SK-N-SH (cell line): Measurements from ENCODE around the gene NKX6-2. TPM values are rescaled to one million over a fixed set of nuclear protein-coding genes. Genes with fewer than 3 reads are reported as not detected.

ENCODE experiments used
- CTCF ChIA-PET: fragments of 300-600, 350-600 bp; formaldehyde crosslinking; extraction: SDS; loops from one replicate; lab custom pipeline; 2021; lab: Yijun Ruan, JAX
- POLR2A ChIA-PET: fragments of 350-600 bp; sonication (Branson Sonifier 250); formaldehyde crosslinking; extraction: SDS; loops from one replicate; lab custom pipeline; 2020; ENCODE audit warnings: antibody characterized with exemption, inconsistent platforms; lab: Yijun Ruan, JAX
- DNase-seq: peaks from one replicate; pipeline ENCODE4 v3.0.0; 2012
- H2AFZ ChIP-seq: fragments of 200-600 bp; sonication (generic); 2 replicates; pipeline ENCODE4 v1.8.1; 2016; ENCODE audit warnings: antibody characterized with exemption, mild to moderate bottlenecking, low read depth
- H3F3A ChIP-seq: fragments of 200-600 bp; sonication (generic); replicated peaks from 2 replicates; pipeline ENCODE3; 2016; ENCODE audit warnings: antibody characterized with exemption, mild to moderate bottlenecking; ENCODE audit not compliant: insufficient read depth
- H3K27ac ChIP-seq, 2 experiments: fragments of 200-500 bp in 1 of 2; fragments of 200-600 bp in 1 of 2; sonication (Bioruptor generic) in 1 of 2; sonication (generic), shearing (Covaris generic) in 1 of 2; 2 replicates each; pipeline versions ENCODE4 v1.5.1 to v1.6.1; 2014 to 2016; ENCODE audit warnings: low read depth in 2 of 2, inconsistent platforms in 1 of 2, low read length in 1 of 2, mild to moderate bottlenecking in 1 of 2, mixed read lengths in 1 of 2
- H3K27me3 ChIP-seq: fragments of 200-600 bp; sonication (generic), shearing (Covaris generic); 2 replicates; pipeline ENCODE4 v1.6.1; 2016; ENCODE audit warnings: mixed run types; ENCODE audit not compliant: insufficient read depth
- H3K36me3 ChIP-seq, 2 experiments: fragments of 200-500 bp in 1 of 2; fragments of 200-600 bp in 1 of 2; sonication (Bioruptor generic) in 1 of 2; sonication (generic) in 1 of 2; replicated peaks in 1 of 2; 2 replicates each; pipeline versions ENCODE3 to v1.5.1; 2014 to 2016; ENCODE audit warnings: low read length in 1 of 2, mild to moderate bottlenecking in 1 of 2; ENCODE audit not compliant: insufficient read depth in 2 of 2, control insufficient read depth in 1 of 2
- H3K4me1 ChIP-seq, 2 experiments: fragments of 200-500 bp in 1 of 2; fragments of 200-600 bp in 1 of 2; sonication (Bioruptor generic) in 1 of 2; sonication (generic), shearing (Covaris generic) in 1 of 2; 2 replicates each; pipeline versions ENCODE4 v1.5.1 to v1.6.1; 2014 to 2016; ENCODE audit warnings: low read depth in 1 of 2, low read length in 1 of 2, mixed run types in 1 of 2; ENCODE audit not compliant: insufficient read depth in 2 of 2, control insufficient read depth in 1 of 2
- H3K4me2 ChIP-seq: fragments of 200-600 bp; sonication (generic), shearing (Covaris generic); 2 replicates; pipeline ENCODE4 v1.6.1; 2017; ENCODE audit warnings: mixed run types
- H3K4me3 ChIP-seq, 2 experiments: fragments of 200-500 bp in 1 of 2; fragments of 200-600 bp in 1 of 2; sonication (Bioruptor generic) in 1 of 2; sonication (generic), shearing (Covaris generic) in 1 of 2; 2 replicates each; pipeline versions ENCODE4 v1.5.1 to v1.8.1; 2014 to 2016; ENCODE audit warnings: low read depth in 2 of 2, inconsistent platforms in 1 of 2, low read length in 1 of 2, mild to moderate bottlenecking in 1 of 2, mixed read lengths in 1 of 2, moderate library complexity in 1 of 2
- H3K79me2 ChIP-seq: fragments of 200-600 bp; sonication (generic); 2 replicates; pipeline ENCODE4 v1.8.1; 2017; ENCODE audit warnings: mild to moderate bottlenecking; ENCODE audit not compliant: insufficient read depth
- H3K9ac ChIP-seq: fragments of 200-600 bp; sonication (generic); 2 replicates; pipeline ENCODE4 v1.6.1; 2017; ENCODE audit warnings: mixed run types
- H3K9me2 ChIP-seq: fragments of 200-600 bp; sonication (generic); 2 replicates; pipeline ENCODE4 v1.6.1; 2017; ENCODE audit warnings: mixed run types
- H3K9me3 ChIP-seq: fragments of 200-600 bp; sonication (generic); 2 replicates; pipeline ENCODE4 v1.6.1; 2017; ENCODE audit warnings: mixed run types, mild to moderate bottlenecking, moderate library complexity
- H4K20me1 ChIP-seq: fragments of 200-600 bp; sonication (generic); 2 replicates; pipeline ENCODE4 v1.6.1; 2017; ENCODE audit warnings: mild to moderate bottlenecking, mixed run types; ENCODE audit not compliant: insufficient read depth
- CTCF ChIP-seq: fragments of 200-600 bp; sonication (generic); IDR thresholded peaks from 2 replicates; pipeline ENCODE4 v1.6.1; 2017; ENCODE audit warnings: antibody characterized with exemption, mild to moderate bottlenecking, moderate library complexity
- EP300 ChIP-seq, 2 experiments: IDR thresholded peaks; 2 replicates each; pipeline versions ENCODE4 v1.4.0 to v1.6.1; 2012; ENCODE audit warnings: borderline replicate concordance in 1 of 2, low read depth in 1 of 2, low read length in 1 of 2
- EZH2phosphoT487 ChIP-seq: fragments of 200-600 bp; sonication (generic); IDR thresholded peaks from 2 replicates; pipeline ENCODE4 v1.6.1; 2017; ENCODE audit warnings: low read depth, mixed run types, mild to moderate bottlenecking, antibody characterized with exemption, moderate library complexity, borderline replicate concordance
- FOXM1 ChIP-seq: IDR thresholded peaks from 2 replicates; pipeline ENCODE4 v1.4.0; 2012; ENCODE audit warnings: low read depth, mild to moderate bottlenecking
- IRF3 ChIP-seq: fragments of 150-350 bp; IDR thresholded peaks from 2 replicates; pipeline ENCODE4 v1.6.1; 2016; ENCODE audit warnings: mild to moderate bottlenecking, low read depth, low read length
- MEF2A ChIP-seq: IDR thresholded peaks from 2 replicates; pipeline ENCODE4 v1.4.0; 2012; ENCODE audit warnings: low read depth, borderline replicate concordance
- MXI1 ChIP-seq: IDR thresholded peaks from 2 replicates; pipeline ENCODE4 v1.6.1; 2012; ENCODE audit warnings: mild to moderate bottlenecking, low read depth, low read length, improper control_type of control experiment
- POLR2AphosphoS5 ChIP-seq: IDR thresholded peaks from 2 replicates; pipeline ENCODE4 v1.6.1; 2012; ENCODE audit warnings: low read depth, low read length
- REST ChIP-seq: IDR thresholded peaks from 2 replicates; pipeline ENCODE4 v1.6.1; 2012; ENCODE audit warnings: mild to moderate bottlenecking, low read depth, low read length, moderate library complexity
- RFX5 ChIP-seq: IDR thresholded peaks from 2 replicates; pipeline ENCODE4 v1.6.1; 2012; ENCODE audit warnings: mild to moderate bottlenecking, improper control_type of control experiment, low read length
- TCF12 ChIP-seq: IDR thresholded peaks from 2 replicates; pipeline ENCODE4 v1.4.0; 2012
- USF1 ChIP-seq: IDR thresholded peaks from 2 replicates; pipeline ENCODE4 v1.4.0; 2012; ENCODE audit warnings: low read depth, borderline replicate concordance
- WGBS: methylation state at CpG from one replicate; pipeline ENCODE4 v1.1.6; 2017; ENCODE audit warnings: low lambda C conversion rate; 5-methylcytosine and 5-hydroxymethylcytosine counted together
- polyA plus RNA-seq, 3 experiments: library from polyadenylated mRNA; depleted of rRNA; stranded (reverse); fragments of >200 nt; gene quantifications; 2 replicates each; pipeline ENCODE4 v1.2.3, GENCODE V29; 2012
- TF ChIP-seq, protein P1 (sequence below): fragments of 150-350 bp; IDR thresholded peaks from 2 replicates; pipeline ENCODE4 v1.6.1; 2017; ENCODE audit warnings: antibody characterized with exemption, low read length, low read depth, borderline replicate concordance

Gene NKX6-2
- polyA plus RNA-seq, 1 of the 3 experiments (the other 2 are of a cell fraction), result not detected

DNA sequence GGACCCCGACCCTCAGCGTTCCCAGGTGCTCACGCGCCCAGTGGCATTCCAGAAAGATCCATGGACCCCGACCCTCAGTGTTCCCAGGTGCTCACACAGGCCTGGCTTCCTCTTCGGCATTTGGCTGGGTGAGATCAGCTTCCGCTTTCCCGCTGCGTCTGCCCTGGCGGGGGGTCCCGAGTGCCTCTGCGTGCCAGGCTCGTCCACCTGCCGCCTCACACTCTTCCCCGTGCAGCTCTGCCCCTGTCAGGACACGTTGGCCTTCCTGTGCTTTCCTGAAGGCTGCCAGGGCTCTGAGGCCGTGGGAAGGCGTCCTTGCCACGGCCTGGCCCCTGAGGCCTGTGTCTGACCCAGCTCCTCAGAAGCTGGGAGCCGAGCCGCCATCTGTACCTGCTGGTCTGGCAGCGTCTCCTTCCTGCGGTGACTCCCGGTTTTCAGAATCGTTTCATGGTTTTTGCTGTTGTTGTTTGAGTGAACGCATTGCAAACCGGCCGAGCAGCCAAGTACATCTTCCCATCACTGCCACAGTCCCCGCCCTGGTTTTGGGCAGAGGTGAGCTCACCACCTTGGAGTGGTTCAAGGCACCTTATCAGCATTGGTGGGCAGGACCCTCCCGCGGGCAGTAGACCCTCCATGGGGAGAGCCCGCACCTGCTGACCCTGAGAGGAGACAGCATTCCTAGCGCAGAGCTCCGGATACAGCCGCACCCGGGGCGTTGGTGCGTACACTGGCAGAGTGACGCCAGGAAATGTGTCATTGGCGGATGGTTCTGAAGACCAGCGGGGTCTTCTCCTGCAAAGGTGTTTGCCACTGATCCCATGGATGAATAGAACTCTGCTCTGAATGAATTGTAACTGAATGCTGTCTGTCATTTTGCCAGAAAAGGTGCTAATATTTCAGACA, 17.4 kb downstream of the NKX6-2 start:
- TF ChIP-seq IRF3, result no peak
- no peak for TF ChIP-seq POLR2AphosphoS5
- TF ChIP-seq EZH2phosphoT487, result no peak
- no peak for TF ChIP-seq FOXM1
- no peaks in the 10 kb centered on the region for H3K79me2 ChIP-seq
- no peak overlapping the region for H2AFZ ChIP-seq
- CTCF ChIA-PET, result interaction anchor here (1.0 kb wide), 1 partner anchor 114 kb away, joined by 4 read pairs; no protein-coding TSS in a partner anchor
- no peaks in the 10 kb centered on the region for H3K36me3 ChIP-seq
- no peaks in the 10 kb centered on the region for H3F3A ChIP-seq
- WGBS, result 97% methylated on average over 34 of the region's 41 CpGs
- H3K9me2 ChIP-seq, result no peaks in the 10 kb centered on the region
- no peak overlapping the region for H3K27ac ChIP-seq
- no peak overlapping the region for H3K9ac ChIP-seq
- H3K4me3 ChIP-seq, result no peak overlapping the region
- POLR2A ChIA-PET, result no interaction called here
- no peaks in the 10 kb centered on the region for H3K27me3 ChIP-seq
- DNase-seq, result no peak
- no peaks in the 10 kb centered on the region for H3K9me3 ChIP-seq
- H4K20me1 ChIP-seq, result no peaks in the 10 kb centered on the region
- no peaks in the 10 kb centered on the region; a peak in 1 of 4 replicates for H3K4me1 ChIP-seq
- no peak overlapping the region for H3K4me2 ChIP-seq

GRCh38 chr10:132766291-132766690, 19.7 kb downstream of the NKX6-2 start:
- TF ChIP-seq CTCF (no peak), MXI1 (no peak), EP300 (IDR thresholded peaks at IDR 0.05; ENCODE audit: borderline replicate concordance in 1 of 2, low read depth in 1 of 2, low read length in 1 of 2) (no peak), USF1 (no peak), RFX5 (no peak), REST (no peak), TCF12 (no peak), MEF2A (no peak)
- TF ChIP-seq, protein P1, sequence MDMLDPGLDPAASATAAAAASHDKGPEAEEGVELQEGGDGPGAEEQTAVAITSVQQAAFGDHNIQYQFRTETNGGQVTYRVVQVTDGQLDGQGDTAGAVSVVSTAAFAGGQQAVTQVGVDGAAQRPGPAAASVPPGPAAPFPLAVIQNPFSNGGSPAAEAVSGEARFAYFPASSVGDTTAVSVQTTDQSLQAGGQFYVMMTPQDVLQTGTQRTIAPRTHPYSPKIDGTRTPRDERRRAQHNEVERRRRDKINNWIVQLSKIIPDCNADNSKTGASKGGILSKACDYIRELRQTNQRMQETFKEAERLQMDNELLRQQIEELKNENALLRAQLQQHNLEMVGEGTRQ, result no peak
- Histone ChIP-seq H3K9ac (no peak overlapping the region), H3K4me3 (no peak overlapping the region), H3K79me2 (no peaks in the 10 kb centered on the region), H3K36me3 (no peaks in the 10 kb centered on the region), H2AFZ (no peak overlapping the region), H3K4me2 (no peak overlapping the region), H3K9me2 (no peaks in the 10 kb centered on the region), H3K4me1 (no peaks in the 10 kb centered on the region; a peak in 1 of 4 replicates), H4K20me1 (no peaks in the 10 kb centered on the region), H3F3A (no peaks in the 10 kb centered on the region), H3K27me3 (no peaks in the 10 kb centered on the region), H3K27ac (no peak overlapping the region), H3K9me3 (no peaks in the 10 kb centered on the region)
- POLR2A ChIA-PET, result no interaction called here
- 94% methylated on average over 13 of the region's 13 CpGs for WGBS
- DNase-seq, result no peak
- CTCF ChIA-PET, result no interaction called here
